ENCODE results near the gene RTP5. TPM values are rescaled to one million over a fixed set of nuclear protein-coding genes. Genes with fewer than 3 reads are reported as not detected.
A peak's percentile ranks its signal among the peaks of the same experiment; 100 is the strongest.

The RTP5 gene
- total and polyA plus RNA-seq, 2 donors (not counting 3 experiments of a cell fraction or from before 2014, with no cell fraction given): not detected

DNA sequence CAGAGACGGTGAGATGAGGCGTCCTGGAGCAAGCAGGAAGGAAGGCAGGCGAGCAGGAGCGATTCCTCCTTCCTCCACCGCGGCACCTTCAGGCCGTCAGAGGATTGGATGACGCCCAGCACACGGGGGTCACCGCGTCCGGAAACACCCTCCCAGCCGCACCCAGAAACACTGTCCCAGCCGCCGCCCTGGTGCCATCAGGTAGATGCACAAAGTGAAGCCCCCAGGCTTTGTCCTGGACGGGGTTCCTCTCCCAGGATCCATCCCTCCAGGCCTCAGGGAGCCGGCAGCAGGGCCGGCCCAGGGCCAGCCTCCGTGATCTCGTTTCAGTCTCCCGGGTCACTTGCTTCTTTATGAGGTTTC lies 31.5 kb downstream of the RTP5 start:
- FAIRE-seq: no peak
- no peak overlapping the region for H3K4me3 ChIP-seq (replicated peaks in 1 of 3; ENCODE audit: insufficient read depth in 1 of 3, low read depth in 1 of 3, low read length in 3 of 3)
- intact Hi-C loops (cut with micrococcal nuclease): no loop called here

DNA sequence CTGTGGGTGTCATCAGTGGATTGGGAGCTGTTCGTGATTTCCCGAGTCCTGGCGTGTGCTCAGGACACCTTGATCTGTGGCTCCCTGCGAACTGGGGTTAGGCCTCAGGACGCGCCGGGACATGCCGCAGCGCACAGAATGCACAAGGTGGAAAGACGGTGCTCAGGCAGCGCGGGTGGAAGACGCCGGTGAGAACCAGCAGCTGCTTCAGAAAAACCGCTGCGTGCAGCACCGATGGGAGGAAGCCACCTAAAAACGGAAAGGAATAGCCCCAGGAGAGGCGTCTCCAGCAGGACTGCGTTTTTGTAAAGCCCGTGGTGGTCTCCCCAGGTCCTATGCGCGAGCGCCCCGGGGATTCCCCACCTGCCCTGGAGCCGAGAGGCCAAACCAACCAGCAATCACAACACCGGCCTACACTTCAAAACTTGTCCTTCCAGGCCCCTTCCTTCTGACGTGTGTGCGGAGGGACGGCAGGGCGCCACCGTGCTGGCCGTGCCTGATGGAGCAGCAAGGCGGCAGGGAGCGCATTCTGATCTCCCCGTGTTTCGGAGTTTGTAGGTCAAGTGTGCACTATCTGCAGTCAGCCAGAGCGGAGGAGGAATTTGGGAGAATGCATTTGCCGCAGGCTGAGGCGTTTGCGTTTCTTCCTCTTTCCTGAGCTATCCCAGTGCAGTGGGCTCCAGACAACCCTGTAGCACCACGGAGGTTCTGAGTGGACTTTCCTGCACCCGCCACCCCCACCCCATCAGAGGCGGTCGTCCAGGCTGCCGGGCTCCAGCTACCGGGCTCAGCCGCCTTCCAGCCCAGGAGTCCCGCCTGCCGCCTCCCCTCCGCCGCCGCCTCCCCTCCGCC lies 32.2 kb downstream of the RTP5 start:
- Histone ChIP-seq H3K27me3 (ENCODE audit: control insufficient read depth in 2 of 2, insufficient read depth in 2 of 2, low read length in 2 of 2) (peaks cover 2% of the 10 kb centered on the region in 2 experiments), H3K27ac (ENCODE audit: insufficient read depth, low read depth, low read length) (no peak overlapping the region), H3K9me1 (replicated peaks; ENCODE audit: control insufficient read depth, extremely low read depth, insufficient read depth, low read length) (no peaks in the 10 kb centered on the region), H4K20me1 (replicated peaks; ENCODE audit: control insufficient read depth, extremely low read depth, insufficient read depth, low read length) (no peaks in the 10 kb centered on the region), H3K79me2 (ENCODE audit: control insufficient read depth, insufficient read depth, low read length) (no peaks in the 10 kb centered on the region), H3K4me3 (replicated peaks in 1 of 3; ENCODE audit: insufficient read depth in 1 of 3, low read depth in 1 of 3, low read length in 3 of 3) (peak overlapping the region in 1 of 3 experiments; percentile 12), H3K4me2 (ENCODE audit: insufficient read depth, low read length) (no peak overlapping the region), H3K9ac (replicated peaks; ENCODE audit: extremely low read depth, insufficient read depth, low read length) (no peak overlapping the region), H3K9me3 (replicated peaks; ENCODE audit: control insufficient read depth, insufficient read depth, low read length) (no peaks in the 10 kb centered on the region), H2AFZ (ENCODE audit: low read depth, low read length) (no peak overlapping the region), H3K36me3 (ENCODE audit: control insufficient read depth in 2 of 2, extremely low read depth in 1 of 2, insufficient read depth in 2 of 2, low read length in 2 of 2) (no peaks in the 10 kb centered on the region), H3K4me1 (ENCODE audit: control insufficient read depth, extremely low read depth, insufficient read depth, low read length) (no peaks in the 10 kb centered on the region)
- BruUV-seq (replicated peaks): no TSS peak
- intact Hi-C loops (cut with micrococcal nuclease) (no loop called here), dilution Hi-C loops (cut with MboI; ENCODE audit: extremely low pct_ligation_motif_present, low sequenced_read_pairs) (no loop called here)
- FAIRE-seq: no peak
- ChIA-PET CTCF (no interaction called here), POLR2A (no interaction called here)
- DNase-seq (ENCODE audit: low read depth, low spot score): no peak
- TF ChIP-seq JUN (IDR thresholded peaks at IDR 0.05; ENCODE audit: borderline replicate concordance, insufficient read depth, insufficient read length, low read depth) (no peak), EZH2 (IDR thresholded peaks at IDR 0.05; ENCODE audit: borderline replicate concordance, low read depth, low read length, severe bottlenecking) (peak; percentile 80), MYC (IDR thresholded peaks at IDR 0.05; ENCODE audit: low read depth, low read length) (no peak), POLR2AphosphoS5 (IDR thresholded peaks at IDR 0.05; ENCODE audit: insufficient read depth, low read depth, low read length) (no peak), GATA2 (IDR thresholded peaks at IDR 0.05; ENCODE audit: insufficient read depth, insufficient read length, low read depth, low read length) (no peak), POLR2A (IDR thresholded peaks at IDR 0.05; ENCODE audit: low read depth, low read length) (no peak), FOS (IDR thresholded peaks at IDR 0.05; ENCODE audit: borderline replicate concordance, insufficient read depth, low read length) (no peak)
- TF ChIP-seq, protein P1, sequence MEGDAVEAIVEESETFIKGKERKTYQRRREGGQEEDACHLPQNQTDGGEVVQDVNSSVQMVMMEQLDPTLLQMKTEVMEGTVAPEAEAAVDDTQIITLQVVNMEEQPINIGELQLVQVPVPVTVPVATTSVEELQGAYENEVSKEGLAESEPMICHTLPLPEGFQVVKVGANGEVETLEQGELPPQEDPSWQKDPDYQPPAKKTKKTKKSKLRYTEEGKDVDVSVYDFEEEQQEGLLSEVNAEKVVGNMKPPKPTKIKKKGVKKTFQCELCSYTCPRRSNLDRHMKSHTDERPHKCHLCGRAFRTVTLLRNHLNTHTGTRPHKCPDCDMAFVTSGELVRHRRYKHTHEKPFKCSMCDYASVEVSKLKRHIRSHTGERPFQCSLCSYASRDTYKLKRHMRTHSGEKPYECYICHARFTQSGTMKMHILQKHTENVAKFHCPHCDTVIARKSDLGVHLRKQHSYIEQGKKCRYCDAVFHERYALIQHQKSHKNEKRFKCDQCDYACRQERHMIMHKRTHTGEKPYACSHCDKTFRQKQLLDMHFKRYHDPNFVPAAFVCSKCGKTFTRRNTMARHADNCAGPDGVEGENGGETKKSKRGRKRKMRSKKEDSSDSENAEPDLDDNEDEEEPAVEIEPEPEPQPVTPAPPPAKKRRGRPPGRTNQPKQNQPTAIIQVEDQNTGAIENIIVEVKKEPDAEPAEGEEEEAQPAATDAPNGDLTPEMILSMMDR (IDR thresholded peaks at IDR 0.05; ENCODE audit: extremely low read depth in 1 of 2, insufficient read depth in 1 of 2, low read depth in 1 of 2, low read length in 2 of 2): no peak

More for the DNA sequence above, 31.5 kb downstream of the RTP5 start:
- H2AFZ ChIP-seq (ENCODE audit: low read depth, low read length): no peak overlapping the region
- peaks cover 1% of the 10 kb centered on the region for H3K4me1 ChIP-seq (ENCODE audit: control insufficient read depth, extremely low read depth, insufficient read depth, low read length)
- H3K9ac ChIP-seq (replicated peaks; ENCODE audit: extremely low read depth, insufficient read depth, low read length): no peak overlapping the region
- no peak overlapping the region for H3K4me2 ChIP-seq (ENCODE audit: insufficient read depth, low read length)
- dilution Hi-C loops (cut with MboI; ENCODE audit: extremely low pct_ligation_motif_present, low sequenced_read_pairs): no loop called here
- H3K9me1 ChIP-seq (replicated peaks; ENCODE audit: control insufficient read depth, extremely low read depth, insufficient read depth, low read length): no peaks in the 10 kb centered on the region
- TF ChIP-seq POLR2AphosphoS5 (IDR thresholded peaks at IDR 0.05; ENCODE audit: insufficient read depth, low read depth, low read length) (no peak), MYC (IDR thresholded peaks at IDR 0.05; ENCODE audit: low read depth, low read length) (no peak), JUN (IDR thresholded peaks at IDR 0.05; ENCODE audit: borderline replicate concordance, insufficient read depth, insufficient read length, low read depth) (no peak)
- ChIA-PET CTCF (no interaction called here), POLR2A (no interaction called here)
- no peaks in the 10 kb centered on the region for H3K36me3 ChIP-seq (ENCODE audit: control insufficient read depth in 2 of 2, extremely low read depth in 1 of 2, insufficient read depth in 2 of 2, low read length in 2 of 2)
- no peaks in the 10 kb centered on the region for H3K79me2 ChIP-seq (ENCODE audit: control insufficient read depth, insufficient read depth, low read length)
- no TSS peak for BruUV-seq (replicated peaks)
- H3K9me3 ChIP-seq (replicated peaks; ENCODE audit: control insufficient read depth, insufficient read depth, low read length): no peaks in the 10 kb centered on the region
- peaks cover 2% of the 10 kb centered on the region in 2 experiments for H3K27me3 ChIP-seq (ENCODE audit: control insufficient read depth in 2 of 2, insufficient read depth in 2 of 2, low read length in 2 of 2)
- no peak for DNase-seq (ENCODE audit: low read depth, low spot score)
- no peaks in the 10 kb centered on the region for H4K20me1 ChIP-seq (replicated peaks; ENCODE audit: control insufficient read depth, extremely low read depth, insufficient read depth, low read length)
- no peak overlapping the region for H3K27ac ChIP-seq (ENCODE audit: insufficient read depth, low read depth, low read length)
